HG03280 (cell line): ENCODE results near the gene AKAP13.

Experiments used
- ATAC-seq: cut with Tn5 transposase; IDR thresholded peaks from one replicate; pipeline ENCODE4 v1.9.1; 2021; ENCODE audit warnings: mild to moderate bottlenecking, moderate library complexity; ENCODE audit not compliant: unreplicated experiment

AKAP13 gene

GRCh38 chr15:85407421-85408269 lies 27.2 kb downstream of the AKAP13 start:
- ATAC-seq, result peak; percentile 38

GRCh38 chr15:85408270-85408746 lies 27.9 kb downstream of the AKAP13 start:
- peak; percentile 47 for ATAC-seq

DNA sequence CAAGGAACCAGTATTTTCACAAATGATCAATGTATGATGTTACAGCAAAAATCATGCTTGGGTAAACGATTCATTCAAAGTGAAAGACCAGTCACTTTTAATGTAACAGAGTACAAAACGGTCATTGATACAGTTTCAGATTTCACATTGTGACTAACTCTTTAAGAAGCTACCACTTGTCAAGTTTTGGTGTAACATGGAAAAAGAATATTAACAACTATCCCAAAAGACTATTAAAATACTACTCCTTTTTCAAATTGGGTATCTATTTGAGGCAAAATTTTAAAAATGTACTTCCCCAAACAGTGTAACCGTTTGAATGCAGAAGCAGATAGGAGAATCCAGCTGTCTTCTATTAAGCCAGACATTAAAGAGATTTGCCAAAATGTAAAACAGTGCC lies 31.7 kb downstream of the AKAP13 start:
- no peak for ATAC-seq

DNA sequence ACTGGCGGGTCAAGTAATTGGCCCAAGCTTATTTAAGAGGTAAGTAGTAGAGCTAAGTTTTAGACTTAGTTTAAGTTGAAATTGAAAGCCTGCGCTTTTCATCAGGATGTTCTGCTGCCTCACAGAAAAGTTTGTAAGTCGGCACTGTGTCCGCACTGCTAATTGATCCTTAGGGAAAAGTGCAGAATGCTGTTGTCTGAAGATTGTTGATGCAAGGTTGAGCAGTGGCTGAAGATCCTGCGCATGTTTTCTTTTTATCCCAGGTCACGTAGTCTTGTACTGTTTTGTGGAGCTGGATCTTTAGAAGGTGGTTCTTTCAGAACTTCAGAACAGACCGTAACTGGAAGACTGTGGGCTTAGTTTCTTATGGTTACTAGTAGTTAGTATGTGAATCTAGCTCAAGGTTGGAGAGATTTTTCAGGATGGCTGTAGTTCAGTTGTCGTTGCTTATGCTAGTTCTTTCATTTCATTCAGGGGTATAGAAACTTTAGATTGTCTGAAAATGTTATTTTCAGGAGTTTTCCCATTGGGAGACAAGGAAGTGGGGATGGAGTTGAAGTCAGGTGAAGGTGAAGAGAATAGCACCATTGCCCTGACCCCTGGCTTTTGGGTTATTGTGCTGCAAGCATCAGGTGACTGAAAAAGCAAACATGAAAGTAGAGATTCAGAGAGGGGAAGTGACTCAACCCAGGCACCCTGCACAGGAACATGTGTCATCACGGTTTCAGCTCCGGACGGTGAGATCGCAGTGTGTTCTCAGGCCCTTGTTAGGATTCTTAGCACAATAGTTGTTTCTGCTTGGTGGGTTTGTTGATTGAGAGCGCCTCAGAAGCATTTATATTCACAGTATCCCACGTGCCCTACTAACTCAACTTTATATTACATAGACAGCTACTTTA lies 32.8 kb downstream of the AKAP13 start:
- ATAC-seq, result peak; percentile 93

- no peak for ATAC-seq
Observed at GRCh38 chr15:85414037-85414436, 33.6 kb downstream of the AKAP13 start.

- ATAC-seq, result no peak
Observed at GRCh38 chr15:85414495-85414894, 34.1 kb downstream of the AKAP13 start.

DNA sequence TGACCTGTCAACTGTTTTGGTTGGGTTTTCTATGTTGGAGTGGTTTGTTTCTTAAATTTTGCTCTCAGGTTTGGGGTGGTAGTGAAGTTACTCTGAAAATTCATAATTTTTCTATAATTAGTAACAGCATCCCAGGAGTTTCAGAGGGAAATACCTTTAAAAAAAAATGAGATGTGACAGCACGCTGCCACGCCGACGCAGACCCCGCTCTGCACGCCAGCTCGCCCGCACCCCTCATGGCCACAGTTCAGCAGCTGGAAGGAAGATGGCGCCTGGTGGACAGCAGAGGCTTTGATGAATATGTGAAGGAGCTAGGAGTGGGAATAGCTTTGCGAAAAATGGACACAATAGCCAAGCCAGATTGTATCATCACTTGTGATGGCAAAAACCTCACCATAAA lies 34.6 kb downstream of the AKAP13 start:
- ATAC-seq, result no peak

DNA sequence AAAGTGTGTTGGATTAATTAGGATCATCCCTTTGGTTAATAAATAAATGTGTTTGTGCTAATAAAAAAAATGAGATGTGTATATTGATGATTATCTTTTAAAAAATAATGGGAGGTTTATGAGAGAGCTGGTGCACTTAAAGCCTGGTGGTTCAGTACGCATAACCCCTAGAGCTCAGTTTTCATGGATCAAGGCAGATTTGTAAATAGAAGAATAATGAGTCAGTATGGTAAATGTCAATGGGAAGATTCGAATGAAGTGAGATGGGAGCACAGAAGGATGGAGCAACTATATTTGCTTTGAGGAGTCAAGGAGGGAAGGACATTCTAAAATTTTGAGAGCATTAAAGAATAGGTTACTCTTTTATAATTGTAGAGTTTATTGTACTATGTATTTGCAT lies 35.4 kb downstream of the AKAP13 start:
- no peak for ATAC-seq

DNA sequence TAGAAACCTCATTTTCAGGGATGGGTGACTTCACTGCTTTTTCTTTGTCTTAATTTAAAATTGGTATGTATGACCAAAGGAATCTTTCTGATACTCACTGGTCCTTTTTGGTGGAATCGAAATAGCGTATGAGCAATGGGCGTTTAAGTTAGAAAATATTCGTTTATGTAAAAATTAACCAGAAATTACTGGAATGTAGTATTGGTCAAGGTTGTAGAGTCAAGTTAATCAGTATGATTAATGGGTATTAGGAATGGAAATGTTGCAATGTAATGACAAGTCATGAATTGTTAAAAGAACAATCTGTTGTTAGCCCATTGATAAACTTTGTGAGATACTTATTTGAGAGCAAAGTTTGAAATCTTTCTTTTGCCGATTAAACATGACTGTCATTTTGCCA lies 36.9 kb downstream of the AKAP13 start:
- ATAC-seq, result no peak

DNA sequence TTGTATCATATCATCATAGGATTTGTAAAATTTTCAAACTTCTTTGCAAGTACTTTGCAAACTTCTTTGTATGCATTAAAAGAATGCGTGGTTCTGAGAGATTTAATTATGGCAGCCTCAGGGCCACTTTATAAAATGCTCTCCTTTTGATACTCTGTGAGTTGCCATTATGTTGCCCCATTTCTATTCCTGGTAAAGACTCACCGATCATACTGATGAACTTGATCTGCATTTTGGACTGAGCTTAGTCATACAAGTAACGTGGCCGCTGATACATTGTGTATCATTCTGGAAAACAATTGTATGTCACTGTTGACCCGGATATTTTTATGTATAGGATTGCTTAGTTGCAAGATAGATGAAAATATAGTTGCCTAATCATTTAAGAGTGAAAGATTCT lies 38.8 kb downstream of the AKAP13 start:
- ATAC-seq, result no peak

DNA sequence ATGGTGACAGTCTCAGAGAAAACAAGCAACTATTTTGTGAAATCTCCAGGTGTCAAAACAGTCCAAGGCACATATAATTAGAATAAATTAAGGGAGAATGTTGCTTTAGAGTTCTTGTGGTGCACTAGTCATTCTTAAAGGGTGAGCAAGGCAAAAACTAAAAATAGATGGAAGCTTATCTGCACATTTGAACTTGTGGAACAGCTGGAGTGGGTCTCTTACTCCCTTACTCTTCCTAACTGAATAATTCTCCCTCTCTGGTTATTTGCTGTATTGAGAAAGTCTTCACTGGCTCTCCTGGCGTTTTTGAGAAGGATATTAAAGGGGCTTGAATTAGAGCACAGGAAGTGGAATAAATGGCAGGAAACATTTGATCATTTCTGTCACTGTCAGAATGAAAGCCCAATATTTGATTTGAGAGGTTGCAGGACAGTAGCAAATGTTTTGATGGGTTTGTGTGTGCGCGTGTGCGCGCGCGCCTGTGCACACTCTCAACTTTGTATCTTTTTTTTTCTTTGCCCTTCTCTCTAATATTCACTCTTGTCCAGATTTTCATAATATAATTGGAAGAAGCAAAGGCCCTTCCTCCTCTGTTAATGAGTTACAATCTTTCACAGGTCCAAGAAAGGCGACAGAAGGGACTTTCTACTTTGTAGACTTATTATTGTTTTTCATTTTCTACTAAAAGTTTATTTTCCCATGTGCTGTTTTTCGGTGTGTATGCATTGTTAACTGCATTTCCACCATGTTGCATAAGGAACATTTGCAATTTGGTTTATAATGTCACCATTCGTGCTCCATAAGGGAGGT lies 40.9 kb downstream of the AKAP13 start:
- no peak for ATAC-seq

- no peak for ATAC-seq
Observed at GRCh38 chr15:85422607-85423006, 42.2 kb downstream of the AKAP13 start.

- ATAC-seq, result no peak
Observed at GRCh38 chr15:85423256-85423655, 42.9 kb downstream of the AKAP13 start.

DNA sequence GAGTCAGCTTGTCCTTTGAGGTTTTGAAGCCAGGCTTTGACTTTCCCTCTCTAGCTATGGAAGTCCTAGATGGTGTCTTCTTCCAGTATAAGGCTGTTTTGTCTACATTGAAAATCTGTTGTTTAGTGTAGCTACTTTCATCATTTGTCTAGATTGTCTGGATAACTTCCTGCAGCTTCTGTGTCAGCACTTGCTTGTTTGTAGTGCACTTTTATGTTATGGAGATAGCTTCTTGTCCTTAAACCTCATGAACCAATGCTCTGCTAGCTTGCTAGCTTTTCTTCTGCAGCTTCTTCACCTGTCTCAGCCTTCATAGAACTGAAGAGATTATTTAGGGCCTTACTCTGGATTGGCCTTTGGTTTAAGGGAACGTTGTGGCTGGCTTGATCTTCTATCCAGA lies 43.8 kb downstream of the AKAP13 start:
- ATAC-seq, result no peak

DNA sequence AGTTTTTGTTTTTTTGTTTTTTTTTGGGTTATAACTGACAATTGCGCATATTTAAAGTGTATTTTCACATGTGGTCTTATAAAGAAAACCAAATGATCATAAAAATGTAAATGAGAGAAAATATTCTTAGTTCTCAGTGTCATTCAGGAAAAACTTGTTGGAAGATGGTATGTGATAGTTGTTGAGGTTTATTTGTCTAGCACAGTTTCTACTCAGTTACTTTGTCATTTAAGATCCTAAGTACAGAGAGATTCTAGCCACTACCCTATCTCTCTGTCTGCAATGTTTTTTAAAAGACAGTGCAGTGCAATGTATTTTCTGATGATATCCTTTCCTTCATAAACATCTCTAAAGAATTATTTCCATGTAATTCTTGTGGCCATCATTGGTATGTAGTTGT lies 46.1 kb downstream of the AKAP13 start:
- ATAC-seq, result no peak

GRCh38 chr15:85427286-85428028 lies 47.1 kb downstream of the AKAP13 start:
- ATAC-seq, result no peak

- ATAC-seq, result no peak
Observed at GRCh38 chr15:85429522-85429921, 49.1 kb downstream of the AKAP13 start.

GRCh38 chr15:85430406-85431204 lies 50.2 kb downstream of the AKAP13 start:
- ATAC-seq, result peak; percentile 100

- no peak for ATAC-seq
Observed at GRCh38 chr15:85439996-85440395, 59.6 kb downstream of the AKAP13 start.
